ENCODE results near the gene PGK1.
"Not testable (repeated sequence)": the region's sequence is repeated elsewhere in the genome, so short reads cannot be mapped to it uniquely, and the experiment has no call there.

- TF ChIP-seq, protein P1, sequence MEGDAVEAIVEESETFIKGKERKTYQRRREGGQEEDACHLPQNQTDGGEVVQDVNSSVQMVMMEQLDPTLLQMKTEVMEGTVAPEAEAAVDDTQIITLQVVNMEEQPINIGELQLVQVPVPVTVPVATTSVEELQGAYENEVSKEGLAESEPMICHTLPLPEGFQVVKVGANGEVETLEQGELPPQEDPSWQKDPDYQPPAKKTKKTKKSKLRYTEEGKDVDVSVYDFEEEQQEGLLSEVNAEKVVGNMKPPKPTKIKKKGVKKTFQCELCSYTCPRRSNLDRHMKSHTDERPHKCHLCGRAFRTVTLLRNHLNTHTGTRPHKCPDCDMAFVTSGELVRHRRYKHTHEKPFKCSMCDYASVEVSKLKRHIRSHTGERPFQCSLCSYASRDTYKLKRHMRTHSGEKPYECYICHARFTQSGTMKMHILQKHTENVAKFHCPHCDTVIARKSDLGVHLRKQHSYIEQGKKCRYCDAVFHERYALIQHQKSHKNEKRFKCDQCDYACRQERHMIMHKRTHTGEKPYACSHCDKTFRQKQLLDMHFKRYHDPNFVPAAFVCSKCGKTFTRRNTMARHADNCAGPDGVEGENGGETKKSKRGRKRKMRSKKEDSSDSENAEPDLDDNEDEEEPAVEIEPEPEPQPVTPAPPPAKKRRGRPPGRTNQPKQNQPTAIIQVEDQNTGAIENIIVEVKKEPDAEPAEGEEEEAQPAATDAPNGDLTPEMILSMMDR (IDR thresholded peaks at IDR 0.05): not testable (repeated sequence)
- TF ChIP-seq POLR2A (IDR thresholded peaks at IDR 0.05): not testable (repeated sequence)
Measured at GRCh38 chrX:78163175-78163574, 59.1 kb downstream of the PGK1 start.

Measured in adrenal gland (tissue), 5 donors.